T-helper 1 cell treated with Interleukin-12 subunit alpha and Interleukin-12 subunit beta and Interleukin-4 antibody, amounts not matched to agents 30 ng/mL and 1 ng/mL, for 36 hours (primary cell): ENCODE results near the gene SNTG2. TPM values are rescaled to one million over a fixed set of nuclear protein-coding genes. Genes with fewer than 3 reads are reported as not detected.

Source experiments
- intact Hi-C: fragments of 100-400 bp; cut with micrococcal nuclease; formaldehyde crosslinking; loops from one replicate; pipeline ENCODE4 v1.15.1; 2024
- total RNA-seq: library from RNA; stranded (reverse); gene quantifications from 2 replicates; pipeline ENCODE4 v1.2.3, GENCODE V29; 2022

The SNTG2 gene
- total RNA-seq, 1 donor from 2014 or later = not detected

DNA sequence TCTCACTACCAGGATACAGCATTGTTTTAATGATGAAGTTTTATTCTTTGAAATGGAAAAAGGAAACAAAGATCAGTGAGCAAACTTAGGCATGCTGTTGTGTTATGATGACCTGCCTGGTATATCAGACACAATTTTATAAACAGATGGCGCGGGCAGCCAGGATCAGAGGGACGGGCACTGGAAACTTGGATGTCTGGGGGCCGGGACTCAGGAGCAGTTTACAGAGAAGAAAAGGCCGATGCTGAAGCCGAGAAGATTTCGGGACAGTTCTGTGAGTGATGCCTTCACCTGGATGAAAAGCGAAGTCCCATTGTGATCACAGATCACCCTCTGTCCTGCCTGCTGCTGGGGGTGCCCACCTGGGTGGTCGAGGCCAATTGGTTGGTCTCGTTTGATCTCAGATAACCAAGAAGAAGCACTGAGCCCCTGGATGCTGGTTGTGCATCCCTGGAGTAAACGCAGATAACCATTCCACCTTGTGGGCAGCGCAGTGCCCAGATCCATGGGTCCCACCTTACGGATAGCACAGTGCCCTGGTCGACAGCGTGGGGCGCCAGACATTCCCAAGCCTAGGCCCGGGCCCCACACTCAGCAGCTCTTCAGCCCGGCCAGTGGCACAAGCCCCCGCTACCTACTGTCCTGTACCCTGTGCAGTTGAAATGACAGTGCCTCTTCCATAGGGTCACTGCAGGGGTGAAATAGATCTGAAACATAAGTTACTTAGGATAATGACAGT lies 279.7 kb downstream of the SNTG2 start:
- intact Hi-C loops = no loop called here

DNA sequence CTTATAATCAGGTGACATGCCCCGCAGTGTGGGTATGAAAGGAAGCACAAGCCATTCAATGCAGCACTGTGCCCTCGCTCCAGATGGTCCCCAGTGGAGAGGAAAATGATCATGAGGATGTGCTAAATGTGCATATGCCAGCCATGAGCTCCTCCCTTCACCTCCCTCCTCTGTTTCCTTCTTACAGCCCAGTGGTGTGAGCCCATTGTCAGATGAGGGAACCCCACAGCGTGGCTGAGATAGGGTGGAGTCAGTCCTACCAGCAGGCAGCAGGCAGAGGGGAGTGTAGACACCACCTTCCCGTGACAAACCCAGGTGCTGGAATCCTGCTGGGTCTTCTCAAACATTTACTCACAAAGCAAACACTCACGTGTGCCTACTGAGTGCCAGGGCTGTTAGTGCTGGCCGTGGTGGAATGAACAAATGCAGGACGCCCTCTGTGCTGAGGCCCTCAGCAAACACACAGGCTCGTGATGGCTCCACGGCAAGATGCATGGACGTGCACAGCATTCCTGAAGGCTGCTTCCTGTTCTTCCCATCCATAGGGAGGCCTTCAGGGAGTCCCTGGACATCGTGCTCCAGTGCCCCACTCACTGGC lies 280.9 kb downstream of the SNTG2 start:
- intact Hi-C loops = no loop called here

DNA sequence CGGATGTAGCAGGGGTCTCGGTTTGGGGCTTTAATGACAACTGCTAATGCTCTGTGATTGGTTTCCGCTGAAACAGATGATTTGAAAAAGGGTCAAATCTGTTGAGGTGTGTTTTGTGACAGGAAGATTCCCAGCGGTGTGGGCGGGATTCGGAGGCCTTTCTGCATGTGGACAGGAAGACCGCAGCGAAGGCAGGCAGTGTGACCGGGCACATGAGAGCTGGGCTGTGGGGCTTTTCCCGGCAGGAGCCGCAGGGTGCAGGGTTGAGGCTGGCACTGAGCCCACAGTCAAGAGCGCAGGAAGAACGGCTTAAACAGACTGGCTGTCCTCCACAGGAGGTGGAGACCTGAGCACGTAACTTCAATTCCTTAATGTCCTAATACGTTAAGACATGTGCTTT lies 282.6 kb downstream of the SNTG2 start:
- intact Hi-C loops = no loop called here

DNA sequence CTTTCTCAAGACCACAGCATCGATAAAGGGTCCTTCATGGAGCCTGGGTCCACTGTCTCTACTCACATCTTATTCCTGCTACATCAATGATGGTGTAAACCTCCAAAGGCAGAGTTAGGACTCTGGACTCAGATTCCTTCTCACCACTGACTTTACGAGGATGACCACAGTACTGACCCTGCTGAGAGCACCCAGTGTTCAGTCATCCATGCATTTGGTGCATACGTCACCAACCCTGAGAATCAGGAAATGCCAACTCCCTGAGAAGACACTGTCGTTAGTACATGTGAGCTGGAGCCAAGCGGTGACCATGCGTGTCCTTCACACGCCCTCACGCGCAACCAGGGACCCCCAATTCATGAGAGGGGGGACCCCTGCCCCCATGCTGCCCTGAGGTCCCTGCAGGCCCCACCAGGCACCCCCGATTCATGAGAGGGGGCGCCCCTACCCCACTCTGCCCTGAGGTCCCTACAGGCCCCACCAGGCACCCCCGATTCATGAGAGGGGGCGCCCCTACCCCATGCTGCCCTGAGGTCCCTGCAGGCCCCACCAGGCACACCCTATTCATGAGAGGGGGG lies 284.2 kb downstream of the SNTG2 start:
- intact Hi-C loops = no loop called here

DNA sequence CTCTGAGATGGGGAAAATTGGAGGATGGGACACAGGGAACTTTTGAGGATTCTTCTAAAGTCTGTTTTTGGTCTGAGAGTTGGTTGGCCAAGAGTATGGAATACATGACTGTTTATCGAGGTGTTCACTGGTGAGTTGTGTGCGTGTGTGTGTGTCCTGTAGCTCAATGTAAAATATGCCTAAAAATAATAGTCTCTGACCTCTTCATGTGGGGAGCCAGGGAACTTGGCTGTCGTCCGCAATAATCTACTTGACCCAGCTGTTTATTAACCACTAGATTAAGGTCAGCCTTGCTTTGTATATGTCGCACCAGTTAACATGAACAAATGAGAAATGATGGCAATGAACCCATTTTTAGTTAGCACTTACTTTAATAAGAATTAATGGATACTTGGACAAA lies 285.2 kb downstream of the SNTG2 start:
- intact Hi-C loops = no loop called here

DNA sequence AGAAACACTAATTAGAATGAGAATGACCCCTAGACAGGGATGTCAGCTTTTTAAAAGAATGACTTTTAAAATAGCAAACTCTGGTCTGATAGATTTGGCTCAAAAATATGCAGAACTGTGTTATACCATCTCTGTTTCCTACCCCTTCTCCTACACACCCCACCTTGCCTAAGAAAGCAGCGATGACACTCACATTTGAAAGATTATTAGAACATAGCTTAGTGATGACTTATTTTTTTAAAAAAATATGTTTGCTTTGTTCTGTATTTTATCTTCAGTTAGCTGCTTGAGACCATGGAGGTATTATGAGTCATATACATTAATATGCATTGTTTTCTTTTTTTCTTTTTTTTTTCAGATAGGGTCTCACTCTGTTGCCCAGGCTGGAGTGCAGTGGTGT lies 286.0 kb downstream of the SNTG2 start:
- intact Hi-C loops = no loop called here

DNA sequence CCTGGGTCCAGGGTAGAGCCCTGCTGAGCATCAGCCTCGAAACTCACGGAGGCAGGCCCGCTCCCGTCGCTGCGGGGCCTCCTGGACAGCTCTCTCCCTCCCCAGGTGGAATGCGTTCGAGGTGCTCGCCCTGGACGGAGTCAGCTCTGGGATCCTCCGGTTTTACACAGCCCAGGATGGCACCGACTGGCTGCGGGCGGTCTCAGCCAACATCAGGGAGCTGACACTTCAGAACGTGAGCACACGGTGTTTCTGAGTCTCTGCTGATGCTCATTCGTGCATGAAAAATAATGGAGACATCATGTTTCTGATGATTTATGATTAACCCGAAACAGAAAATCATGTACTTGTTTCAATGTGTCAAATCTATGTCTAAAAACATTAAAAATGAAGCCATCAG lies 287.1 kb downstream of the SNTG2 start:
- intact Hi-C loops = no loop called here

DNA sequence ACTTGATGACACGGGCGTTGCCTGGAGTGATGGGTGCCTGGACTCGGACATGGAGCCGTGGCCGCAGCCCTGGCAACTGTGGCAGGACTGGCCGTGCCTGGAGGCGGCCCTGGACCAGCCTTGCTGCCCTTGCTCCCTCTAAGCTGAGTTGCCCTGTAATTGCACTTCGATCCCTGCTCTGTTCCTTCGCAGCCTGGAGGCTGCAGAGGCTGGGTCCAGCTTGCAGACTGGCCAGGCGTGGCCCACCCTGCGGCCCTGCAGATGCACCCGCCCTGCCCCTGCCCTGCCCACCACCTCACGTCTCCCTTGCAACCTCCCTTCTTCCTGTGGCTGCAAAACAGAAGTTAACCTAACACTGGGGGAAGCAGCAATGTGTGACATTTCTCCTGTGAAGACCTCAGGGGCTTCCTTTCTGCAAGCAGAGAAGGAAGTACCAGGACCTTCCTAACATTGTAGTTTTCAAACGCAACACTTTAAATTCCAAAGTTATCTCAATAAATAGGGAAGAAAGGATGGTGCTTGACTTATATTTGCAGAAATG lies 288.0 kb downstream of the SNTG2 start:
- intact Hi-C loops = no loop called here

DNA sequence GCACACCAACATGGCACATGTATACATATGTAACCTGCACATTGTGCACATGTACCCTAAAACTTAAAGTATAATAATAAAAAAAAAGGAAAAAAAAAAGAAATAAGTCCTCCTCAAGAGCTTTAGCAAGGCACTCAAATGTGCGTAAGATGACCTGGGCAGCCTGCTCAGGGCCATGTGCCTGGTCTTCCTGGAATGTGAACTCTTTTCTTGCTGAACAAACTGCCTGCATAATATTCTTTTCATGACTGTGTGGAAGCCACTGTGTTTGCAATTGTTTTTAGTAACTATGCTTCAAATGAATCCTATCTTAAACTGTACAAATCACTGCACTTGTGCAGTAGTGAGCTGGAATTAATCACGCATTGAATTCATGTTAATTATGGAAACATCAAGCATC lies 294.5 kb downstream of the SNTG2 start:
- intact Hi-C loops = loop anchor here (10.0 kb wide), 1 partner anchor 310 kb away; no protein-coding TSS in a partner anchor

DNA sequence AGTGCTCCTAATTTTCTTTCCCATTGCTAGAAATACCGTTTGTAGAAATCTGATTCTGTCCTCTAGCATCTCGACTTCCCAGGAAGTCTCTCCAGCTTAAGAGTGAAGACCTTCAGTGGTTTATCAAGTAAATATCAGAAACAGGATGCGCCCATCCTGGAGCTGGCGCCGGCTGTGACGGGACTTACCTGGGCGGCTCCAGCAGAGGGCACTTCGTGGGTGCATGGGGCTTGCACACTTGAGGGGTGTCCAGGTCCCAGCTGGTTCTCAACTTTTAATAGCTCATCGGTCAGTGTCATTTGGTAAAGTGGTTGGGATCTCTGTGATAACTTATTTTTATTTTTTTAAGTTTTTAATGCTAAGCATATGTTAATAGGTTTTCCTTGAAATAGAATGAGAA lies 295.6 kb downstream of the SNTG2 start:
- intact Hi-C loops = loop anchor here (10.0 kb wide), 1 partner anchor 309 kb away; no protein-coding TSS in a partner anchor

DNA sequence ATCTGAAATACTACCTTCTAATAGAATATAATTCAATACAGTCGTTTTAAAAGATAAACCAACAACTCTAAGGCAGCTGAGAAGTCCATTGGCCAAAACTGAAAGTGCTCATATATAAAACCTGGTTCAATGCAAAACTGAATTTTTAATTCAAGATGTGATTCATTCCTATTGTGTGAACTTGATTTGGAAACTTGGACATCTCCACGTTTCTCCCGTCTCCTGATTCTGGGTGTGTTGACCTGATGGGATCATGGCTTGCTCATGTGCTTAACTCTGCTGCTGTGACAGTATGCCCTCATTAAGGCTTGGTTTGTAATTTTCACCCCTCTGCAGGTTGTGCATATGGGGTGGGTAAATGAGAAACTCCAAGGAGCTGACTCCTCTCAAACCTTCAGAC lies 296.3 kb downstream of the SNTG2 start:
- intact Hi-C loops = loop anchor here (10.0 kb wide), 1 partner anchor 308 kb away; no protein-coding TSS in a partner anchor

DNA sequence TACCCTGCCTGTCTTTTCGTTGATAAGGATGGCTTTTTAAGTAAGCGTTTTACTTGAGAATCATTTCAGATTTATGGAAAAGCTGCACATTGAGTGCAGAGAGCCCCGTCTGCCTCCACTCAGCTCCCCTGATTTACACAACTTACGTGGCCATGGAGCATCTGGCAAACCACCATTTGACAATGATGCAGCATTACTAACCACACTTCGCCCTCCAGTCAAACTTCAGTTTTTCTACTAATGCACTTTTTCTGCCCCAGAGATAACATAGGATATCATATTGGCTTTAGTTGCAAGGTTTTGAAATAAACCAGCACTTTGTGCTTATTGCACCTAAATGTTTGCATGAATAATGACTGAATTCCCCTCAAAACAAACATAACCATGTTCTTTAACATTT lies 297.5 kb downstream of the SNTG2 start:
- intact Hi-C loops = loop anchor here (10.0 kb wide), 1 partner anchor 307 kb away; no protein-coding TSS in a partner anchor

DNA sequence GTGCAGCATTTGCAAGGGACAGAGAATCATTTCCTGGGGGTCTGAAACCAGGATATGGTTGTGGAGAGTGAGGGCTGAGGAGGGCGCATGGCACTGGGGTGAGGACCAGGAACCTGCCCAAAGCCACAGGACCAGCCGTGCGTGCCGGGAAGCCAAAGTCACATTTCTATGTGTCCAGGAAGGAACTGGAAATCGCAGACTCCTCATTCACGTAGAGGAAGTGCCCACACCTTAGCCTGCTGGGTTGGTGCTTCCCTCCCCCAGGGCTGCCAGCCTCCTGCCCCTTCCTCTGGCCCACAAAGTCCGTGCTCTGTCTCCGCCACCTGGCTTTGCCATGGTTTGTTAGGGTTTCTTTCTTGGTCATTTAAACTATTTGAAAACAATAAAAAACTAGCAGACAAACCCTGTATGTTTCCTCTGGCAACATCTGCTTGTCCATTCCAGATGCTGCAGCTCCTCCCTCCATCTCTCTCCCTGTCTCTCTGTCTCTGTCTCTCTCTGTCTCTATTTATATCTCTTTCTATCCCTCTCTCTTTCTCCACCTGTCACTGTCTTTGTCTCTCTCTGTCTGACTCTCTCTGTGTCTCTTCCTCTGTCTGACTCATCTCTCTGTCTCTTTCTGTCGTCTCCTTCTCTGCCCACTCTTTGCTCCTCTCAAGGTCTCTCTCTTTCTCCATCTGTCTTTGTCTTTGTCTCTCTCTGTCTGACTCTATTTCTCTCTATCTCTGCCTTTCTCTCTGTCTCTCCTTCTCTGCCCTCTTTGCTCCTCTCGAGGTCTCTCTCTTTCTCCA lies 299.4 kb downstream of the SNTG2 start:
- intact Hi-C loops = loop anchor here (10.0 kb wide), 1 partner anchor 305 kb away; no protein-coding TSS in a partner anchor

DNA sequence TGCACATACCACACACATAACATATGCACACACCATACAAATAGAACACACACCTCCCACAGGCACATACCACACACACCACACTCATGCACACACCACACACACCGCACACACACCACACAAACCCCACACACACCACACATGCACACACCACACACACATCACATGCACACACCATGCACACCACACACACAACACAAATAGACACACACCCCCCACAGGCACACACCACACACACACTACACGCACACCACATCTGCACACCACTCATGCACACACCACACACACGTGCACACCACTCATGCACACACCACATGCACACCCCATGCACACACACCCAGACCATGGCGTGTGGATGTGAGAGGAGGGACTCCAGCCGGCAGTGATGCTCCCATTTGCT lies 300.9 kb downstream of the SNTG2 start:
- intact Hi-C loops = no loop called here

DNA sequence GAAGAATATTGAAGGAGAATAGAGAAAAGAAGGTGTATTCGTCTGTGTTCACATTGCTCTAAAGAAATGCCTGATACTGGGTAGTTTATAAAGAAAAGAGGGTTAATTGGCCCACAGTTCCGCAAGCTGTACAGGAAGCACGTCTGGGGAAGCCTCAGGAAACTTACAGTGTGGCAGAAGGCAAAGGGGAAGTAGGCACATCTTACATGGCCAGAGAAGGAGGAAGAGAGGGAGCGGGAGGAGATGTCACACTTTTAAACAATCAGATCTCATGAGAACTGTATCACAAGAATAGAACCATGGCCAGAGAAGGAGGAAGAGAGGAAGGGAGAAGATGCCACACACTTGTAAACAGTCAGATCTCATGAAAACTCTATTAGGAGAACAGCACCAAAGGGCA lies 303.0 kb downstream of the SNTG2 start:
- intact Hi-C loops = no loop called here

DNA sequence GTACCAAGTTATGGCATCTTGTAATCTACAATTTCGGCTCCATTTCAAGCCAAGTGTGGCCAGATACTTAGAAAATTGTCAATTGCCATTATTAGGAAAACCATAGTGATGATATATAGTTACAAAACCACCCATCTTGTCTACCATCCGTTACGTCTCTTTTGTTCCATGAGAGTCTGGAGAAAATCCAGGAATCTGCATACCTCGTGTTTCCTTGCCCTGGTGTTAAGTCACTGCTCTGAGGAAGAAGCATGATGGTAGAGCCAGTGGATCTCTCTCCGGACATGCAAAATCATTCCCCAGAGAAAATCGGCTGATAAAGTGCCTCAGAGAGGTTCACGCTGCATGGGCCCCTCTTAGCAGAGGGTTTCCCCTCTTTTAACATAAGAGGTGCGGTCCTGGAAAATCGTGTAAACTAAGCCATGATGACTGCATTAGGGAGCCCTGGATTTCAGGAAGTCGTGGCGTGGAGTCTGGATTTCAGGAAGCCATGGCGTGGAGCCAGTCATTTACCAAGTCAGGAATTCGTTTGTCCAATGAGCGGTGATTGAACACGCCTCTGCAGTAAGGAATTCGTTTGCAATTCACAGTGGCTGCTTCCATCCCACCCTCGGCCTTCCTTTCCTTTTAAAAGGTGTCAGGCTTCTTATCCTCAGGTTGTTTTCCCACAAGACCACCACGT lies 304.2 kb downstream of the SNTG2 start:
- intact Hi-C loops = no loop called here

DNA sequence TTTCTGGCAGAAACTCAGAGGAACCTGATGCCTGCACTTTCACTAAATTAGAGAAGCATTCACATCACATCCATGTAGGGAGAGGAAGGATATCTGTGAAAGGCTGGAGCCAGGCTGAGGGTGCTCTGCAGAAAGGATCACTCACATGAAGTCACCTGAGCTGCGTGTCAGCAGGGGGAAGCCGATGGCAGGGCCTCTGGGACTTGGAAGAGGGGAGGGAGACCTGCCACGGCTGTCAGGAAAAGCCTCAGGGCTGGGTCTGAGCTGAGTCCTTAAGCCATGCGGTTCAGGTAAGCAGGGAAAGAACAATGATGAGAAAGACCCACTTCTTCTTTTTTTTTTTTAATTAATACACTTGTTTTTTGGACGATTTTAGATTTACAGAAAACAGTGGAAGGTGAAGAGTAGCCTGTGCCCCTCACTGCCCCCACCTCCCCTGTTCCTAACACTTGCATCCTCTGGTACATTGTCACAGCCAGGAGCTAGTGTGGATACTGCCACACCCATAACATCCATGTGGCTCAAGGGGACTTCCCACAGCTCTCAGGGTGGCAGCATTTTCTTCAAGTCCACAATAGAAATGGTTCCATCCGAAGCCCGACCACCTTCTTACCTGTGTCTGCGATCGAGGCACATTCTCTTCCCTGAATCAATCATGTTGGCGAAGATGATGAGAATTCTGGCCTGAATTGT lies 306.1 kb downstream of the SNTG2 start:
- intact Hi-C loops = no loop called here

DNA sequence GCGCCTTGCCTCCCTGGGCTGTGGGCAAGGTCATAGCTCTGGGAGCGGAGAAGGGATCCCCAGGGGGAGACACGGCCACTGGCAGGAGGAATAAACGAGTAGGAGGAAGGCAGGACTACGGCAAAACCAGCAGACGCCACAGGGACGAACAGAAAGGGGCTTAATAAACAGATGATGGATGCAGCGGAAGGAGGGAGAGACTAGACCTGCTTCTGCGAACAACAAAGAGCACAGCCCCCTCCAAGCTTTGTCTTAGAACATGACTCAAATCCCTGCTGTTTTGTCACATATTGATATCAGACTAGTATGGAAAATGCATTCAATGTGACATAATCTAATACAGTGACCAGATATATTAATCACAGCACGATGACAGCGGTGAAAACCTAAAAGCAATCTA lies 306.7 kb downstream of the SNTG2 start:
- intact Hi-C loops = no loop called here

DNA sequence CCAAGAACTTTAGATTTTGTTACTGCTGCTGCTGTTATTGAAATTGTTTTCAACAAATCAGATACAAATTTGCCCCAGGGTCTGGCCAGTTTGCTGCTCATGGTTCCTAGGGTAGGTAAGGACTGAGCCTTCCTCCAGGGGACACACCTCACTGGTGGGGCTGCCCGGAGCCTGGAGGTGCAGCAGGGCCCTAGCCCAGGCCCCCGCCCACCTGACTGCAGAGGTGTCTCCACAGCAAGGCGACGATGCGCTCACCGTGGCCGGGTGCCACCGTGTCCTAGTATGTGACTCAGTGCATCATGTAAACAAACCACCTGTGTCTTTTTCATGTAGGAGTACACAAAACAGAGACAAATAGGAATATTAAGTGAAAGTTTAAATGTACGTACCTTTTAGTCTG lies 309.1 kb downstream of the SNTG2 start:
- intact Hi-C loops = no loop called here

DNA sequence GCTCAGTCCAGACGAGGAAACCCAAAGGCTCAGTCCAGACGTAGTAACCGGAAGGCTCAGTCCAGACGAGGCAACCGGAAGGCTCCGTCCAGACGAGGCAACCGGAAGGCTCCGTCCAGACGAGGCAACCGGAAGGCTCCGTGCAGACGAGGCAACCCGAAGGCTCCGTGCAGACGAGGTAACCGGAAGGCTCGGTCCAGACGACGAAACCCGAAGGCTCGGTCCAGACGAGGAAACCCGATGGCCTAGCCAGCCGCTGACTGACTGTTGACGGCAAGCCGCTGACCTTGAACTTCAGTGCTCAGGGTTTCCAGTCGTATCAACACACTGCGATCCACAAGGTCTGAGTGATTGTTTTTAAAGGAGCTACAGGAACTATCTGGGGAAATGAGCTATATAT lies 312.0 kb downstream of the SNTG2 start:
- intact Hi-C loops = no loop called here
